Measurements from ENCODE around the gene CCDC92.

- TF ChIP-seq CTCF (IDR thresholded peaks at IDR 0.05) (no peak), POLR2A (IDR thresholded peaks at IDR 0.05) (no peak), EP300 (IDR thresholded peaks at IDR 0.05) (no peak)
Measured at GRCh38 chr12:123946152-123946515, 26.5 kb downstream of the CCDC92 start.

Measured in suprapubic skin (tissue), 3 donors.